Right atrium auricular region (tissue), 2 donors: ENCODE data around the gene PCSK5. TPM values are rescaled to one million over a fixed set of nuclear protein-coding genes. Genes with fewer than 3 reads are reported as not detected.

Experiments
- DNase-seq: peaks from one replicate; pipeline ENCODE4 v3.0.0-alpha.2; 2019; ENCODE audit warnings: low spot score
- H3K27ac ChIP-seq, 2 donors: fragments of 200-600 bp; sonication (generic); 1 replicate in 1 of 2; 2 replicates in 1 of 2; pipeline ENCODE4 v1.5.1; 2016 to 2019
- H3K27me3 ChIP-seq, 2 donors: fragments of 200-600 bp; sonication (generic); one replicate each; pipeline versions ENCODE4 v1.5.1 to v1.6.0; 2017 to 2019
- H3K36me3 ChIP-seq: fragments of 200-600 bp; sonication (generic); one replicate; pipeline ENCODE4 v1.5.1; 2016
- H3K4me1 ChIP-seq, 2 donors: fragments of 200-600 bp; sonication (generic); one replicate each; pipeline versions ENCODE4 v1.5.1 to v1.6.0; 2017 to 2019
- H3K4me3 ChIP-seq, 2 donors: fragments of 200-600 bp; sonication (generic); 1 replicate in 1 of 2; 2 replicates in 1 of 2; pipeline ENCODE4 v1.5.1; 2017 to 2019; ENCODE audit warnings: mild to moderate bottlenecking in 1 of 2, moderate library complexity in 1 of 2
- H3K9me3 ChIP-seq, 2 donors: fragments of 200-600 bp; sonication (generic); one replicate each; pipeline ENCODE4 v1.5.1; 2019
- total RNA-seq, 2 donors: library from RNA; depleted of rRNA; stranded (reverse); fragments of >200 nt; gene quantifications; one replicate each; pipeline ENCODE4 v1.1.0, GENCODE V29; 2016
- TF ChIP-seq, protein P1 (sequence below), 2 donors: fragments of 200-600 bp; sonication (generic); IDR thresholded peaks; one replicate each; pipeline ENCODE4 v1.5.1; 2019; ENCODE audit warnings: antibody characterized with exemption in 2 of 2

PCSK5 gene
- total RNA-seq, 2 donors from 2014 or later: 5.3 to 6.5 TPM

DNA sequence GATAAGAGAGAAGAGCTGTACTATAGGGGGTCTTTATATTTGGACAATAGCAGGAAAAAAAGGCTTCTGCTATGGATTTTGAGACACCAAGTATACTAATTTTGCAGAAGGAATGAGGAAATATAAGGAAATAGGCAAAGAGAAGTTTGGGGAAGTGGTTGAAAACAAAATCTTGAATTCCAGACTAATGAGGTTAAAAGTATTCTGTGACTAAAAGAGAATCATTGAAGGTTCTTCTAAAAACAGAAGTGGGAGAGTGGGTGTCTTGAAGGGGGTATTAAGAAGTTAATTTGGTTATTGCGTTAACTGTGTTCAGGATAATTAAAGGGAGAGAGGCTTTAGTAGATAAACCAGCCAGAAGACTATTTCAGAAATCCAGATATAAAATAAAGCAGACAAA, 355.0 kb downstream of the PCSK5 start:
- TF ChIP-seq, protein P1, sequence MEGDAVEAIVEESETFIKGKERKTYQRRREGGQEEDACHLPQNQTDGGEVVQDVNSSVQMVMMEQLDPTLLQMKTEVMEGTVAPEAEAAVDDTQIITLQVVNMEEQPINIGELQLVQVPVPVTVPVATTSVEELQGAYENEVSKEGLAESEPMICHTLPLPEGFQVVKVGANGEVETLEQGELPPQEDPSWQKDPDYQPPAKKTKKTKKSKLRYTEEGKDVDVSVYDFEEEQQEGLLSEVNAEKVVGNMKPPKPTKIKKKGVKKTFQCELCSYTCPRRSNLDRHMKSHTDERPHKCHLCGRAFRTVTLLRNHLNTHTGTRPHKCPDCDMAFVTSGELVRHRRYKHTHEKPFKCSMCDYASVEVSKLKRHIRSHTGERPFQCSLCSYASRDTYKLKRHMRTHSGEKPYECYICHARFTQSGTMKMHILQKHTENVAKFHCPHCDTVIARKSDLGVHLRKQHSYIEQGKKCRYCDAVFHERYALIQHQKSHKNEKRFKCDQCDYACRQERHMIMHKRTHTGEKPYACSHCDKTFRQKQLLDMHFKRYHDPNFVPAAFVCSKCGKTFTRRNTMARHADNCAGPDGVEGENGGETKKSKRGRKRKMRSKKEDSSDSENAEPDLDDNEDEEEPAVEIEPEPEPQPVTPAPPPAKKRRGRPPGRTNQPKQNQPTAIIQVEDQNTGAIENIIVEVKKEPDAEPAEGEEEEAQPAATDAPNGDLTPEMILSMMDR (IDR thresholded peaks at IDR 0.05): no peak
- Histone ChIP-seq H3K27ac (no peak overlapping the region), H3K4me1 (no peaks in the 10 kb centered on the region), H3K9me3 (no peaks in the 10 kb centered on the region), H3K4me3 (no peak overlapping the region), H3K27me3 (no peaks in the 10 kb centered on the region), H3K36me3 (no peaks in the 10 kb centered on the region)
- no peak for DNase-seq

DNA sequence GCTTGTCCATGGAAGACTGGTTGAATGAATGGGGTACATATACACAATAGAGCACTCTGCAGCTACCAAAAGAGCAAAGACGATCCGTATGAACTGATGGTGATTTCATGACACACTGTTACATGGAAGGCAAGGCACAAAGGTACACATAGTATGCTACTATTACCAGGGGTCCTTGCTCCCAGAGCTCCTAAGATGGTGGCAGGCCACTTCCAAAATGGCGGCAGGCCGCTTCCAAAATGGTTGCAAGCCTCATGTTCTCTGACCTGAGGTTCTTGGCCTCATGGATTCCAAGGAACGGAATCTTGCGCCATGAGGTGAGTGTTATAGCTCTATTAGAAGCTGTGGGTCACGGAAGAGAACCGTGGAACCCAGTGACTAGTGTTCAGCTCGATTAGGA, 356.2 kb downstream of the PCSK5 start:
- no peaks in the 10 kb centered on the region for H3K27me3 ChIP-seq
- DNase-seq: no peak
- H3K4me1 ChIP-seq: no peaks in the 10 kb centered on the region
- H3K27ac ChIP-seq: no peak overlapping the region
- TF ChIP-seq, protein P1 (IDR thresholded peaks at IDR 0.05): no peak
- no peaks in the 10 kb centered on the region for H3K9me3 ChIP-seq
- no peaks in the 10 kb centered on the region for H3K36me3 ChIP-seq
- no peak overlapping the region for H3K4me3 ChIP-seq

DNA sequence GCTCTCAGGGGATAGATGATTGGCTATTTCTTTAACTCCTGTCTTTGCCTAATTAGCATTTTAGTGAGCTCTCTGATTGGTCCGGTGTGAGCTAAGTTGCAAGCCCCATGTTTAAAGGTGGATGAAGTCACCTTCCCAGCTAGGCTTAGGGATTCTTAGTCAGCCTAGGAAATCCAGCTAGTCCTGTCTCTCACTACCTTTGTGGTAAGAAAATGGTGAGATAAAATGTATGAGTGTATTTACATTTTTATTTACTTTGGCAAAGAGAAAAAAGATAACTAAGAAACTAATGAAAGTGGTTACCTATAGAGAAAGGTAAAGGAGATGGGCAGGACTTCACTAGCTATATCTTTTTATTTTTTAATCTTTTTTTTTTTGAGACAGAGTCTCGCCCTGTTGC, 357.0 kb downstream of the PCSK5 start:
- H3K4me1 ChIP-seq: no peaks in the 10 kb centered on the region
- H3K27me3 ChIP-seq: no peaks in the 10 kb centered on the region
- no peaks in the 10 kb centered on the region for H3K9me3 ChIP-seq
- no peak overlapping the region for H3K4me3 ChIP-seq
- H3K36me3 ChIP-seq: no peaks in the 10 kb centered on the region
- no peak for DNase-seq
- TF ChIP-seq, protein P1 (IDR thresholded peaks at IDR 0.05): no peak
- no peak overlapping the region for H3K27ac ChIP-seq

DNA sequence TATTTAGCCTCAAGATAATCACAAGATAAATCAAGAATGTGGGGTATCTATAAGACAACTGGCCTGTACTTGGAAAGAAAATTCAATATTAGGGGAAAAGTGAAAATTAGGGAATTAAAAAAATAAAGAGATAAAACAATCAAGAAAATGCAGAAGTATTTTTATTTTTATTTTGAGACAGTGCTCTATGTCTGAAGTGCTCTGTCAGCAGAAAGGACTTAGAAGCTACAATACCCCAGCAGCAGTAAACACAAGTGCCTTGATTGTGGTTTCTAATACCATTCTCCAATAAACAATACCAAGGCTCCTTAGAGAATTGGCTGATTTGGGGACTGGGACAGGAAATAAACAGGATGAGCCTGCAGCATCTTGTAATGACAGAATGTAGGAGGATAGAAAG, 358.8 kb downstream of the PCSK5 start:
- Histone ChIP-seq H3K9me3 (no peaks in the 10 kb centered on the region), H3K4me3 (no peak overlapping the region), H3K27ac (no peak overlapping the region), H3K27me3 (no peaks in the 10 kb centered on the region), H3K4me1 (no peaks in the 10 kb centered on the region), H3K36me3 (no peaks in the 10 kb centered on the region)
- TF ChIP-seq, protein P1 (IDR thresholded peaks at IDR 0.05): no peak
- no peak for DNase-seq

DNA sequence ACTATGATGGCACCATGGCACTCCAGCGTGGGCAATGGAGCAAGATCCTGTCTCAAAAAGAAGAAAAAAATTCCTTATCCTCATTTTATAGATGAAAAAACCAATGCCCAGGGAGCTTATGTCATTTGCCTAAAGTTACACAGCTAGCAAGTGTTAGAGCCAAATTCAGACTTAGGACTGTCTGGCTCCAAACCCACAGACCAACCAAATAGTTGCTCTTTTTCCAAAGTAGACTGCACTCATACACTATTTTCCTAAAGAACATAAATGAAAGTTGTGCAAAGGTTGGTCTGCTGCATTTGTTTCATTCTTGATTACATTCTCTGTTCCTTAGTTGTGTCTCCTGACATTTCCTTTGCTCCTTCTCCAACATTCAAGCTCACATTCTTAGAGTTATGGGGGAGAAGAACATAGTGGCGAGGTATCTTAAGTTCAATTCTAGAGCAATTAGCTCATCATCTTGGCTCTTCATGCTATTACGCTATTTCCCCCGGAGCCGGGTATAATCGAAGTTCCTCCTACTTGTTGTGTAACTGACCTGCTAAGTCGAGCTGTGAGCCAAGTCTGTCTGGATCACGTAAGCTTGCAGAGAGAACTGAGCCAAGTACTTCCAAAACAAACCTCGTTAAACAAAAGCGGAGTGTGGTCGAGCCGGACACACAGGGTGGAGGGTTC, 365.4 kb downstream of the PCSK5 start:
- H3K9me3 ChIP-seq: no peaks in the 10 kb centered on the region
- H3K27me3 ChIP-seq: no peaks in the 10 kb centered on the region
- TF ChIP-seq, protein P1 (IDR thresholded peaks at IDR 0.05): no peak
- H3K4me1 ChIP-seq: peaks cover 0 to 23% of the 10 kb centered on the region in 2 donors
- peak overlapping the region; percentile 53 to 62 for H3K27ac ChIP-seq
- peak overlapping the region in 1 of 2 donors; percentile 11 for H3K4me3 ChIP-seq
- peak; percentile 89 for DNase-seq
- no peaks in the 10 kb centered on the region for H3K36me3 ChIP-seq

DNA sequence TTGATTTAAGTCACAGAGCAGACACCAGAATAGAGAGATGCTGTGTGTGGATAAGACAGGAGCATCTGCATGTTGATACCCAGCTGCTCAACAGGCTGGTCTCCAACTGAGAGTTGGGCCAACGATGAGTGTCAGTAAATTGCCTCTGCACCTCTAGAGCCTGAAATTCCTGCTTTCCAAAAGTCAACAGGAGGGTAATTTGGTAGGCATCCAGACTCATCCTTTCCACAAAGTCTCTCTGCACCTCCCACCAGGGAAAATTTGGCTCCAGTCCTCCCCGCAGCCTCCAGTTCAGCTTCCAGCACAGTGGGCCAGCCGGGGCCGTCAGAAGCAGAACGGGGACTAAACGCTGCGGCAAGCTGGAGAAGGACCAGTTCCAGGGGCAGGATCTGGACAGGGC, 366.8 kb downstream of the PCSK5 start:
- Histone ChIP-seq H3K27me3 (no peaks in the 10 kb centered on the region), H3K9me3 (no peaks in the 10 kb centered on the region), H3K4me1 (peaks cover 0 to 23% of the 10 kb centered on the region in 2 donors), H3K4me3 (no peak overlapping the region), H3K36me3 (no peaks in the 10 kb centered on the region), H3K27ac (peak overlapping the region in 1 of 2 donors; percentile 53)
- no peak for DNase-seq
- TF ChIP-seq, protein P1 (IDR thresholded peaks at IDR 0.05): no peak
